HepG2 (cell line): ENCODE results near the gene STKLD1. TPM values are rescaled to one million over a fixed set of nuclear protein-coding genes. Genes with fewer than 3 reads are reported as not detected.

Experiments
- ARNTL ChIP-seq: sonication (generic); formaldehyde crosslinking; IDR thresholded peaks from 2 replicates; pipeline ENCODE4 v1.4.0; 2020; ENCODE audit warnings: mild to moderate bottlenecking, missing genetic modification reagents
- EEA1 ChIP-seq: sonication (generic); formaldehyde crosslinking; IDR thresholded peaks from 2 replicates; pipeline ENCODE4 v1.5.1; 2020; ENCODE audit warnings: mild to moderate bottlenecking, missing genetic modification reagents, borderline replicate concordance
- FOXA1 ChIP-seq, 2 experiments: fragments of 450-650 bp in 1 of 2; sonication (generic) in 1 of 2; formaldehyde crosslinking in 1 of 2; IDR thresholded peaks; 2 replicates each; pipeline versions ENCODE4 v1.4.0 to v1.6.1; 2016 to 2020; ENCODE audit warnings: missing genetic modification reagents in 1 of 2
- HNRNPL ChIP-seq: fragments of 200-400 bp; formaldehyde crosslinking; IDR thresholded peaks from 2 replicates; pipeline ENCODE4 v1.6.1; 2017; ENCODE audit warnings: mild to moderate bottlenecking, low read depth, low read length
- IKZF4 ChIP-seq: sonication (generic); formaldehyde crosslinking; IDR thresholded peaks from 2 replicates; pipeline ENCODE4 v1.5.1; 2020; ENCODE audit warnings: borderline replicate concordance, mild to moderate bottlenecking, low read depth, missing genetic modification reagents; ENCODE audit errors: not compliant biosample characterization
- KDM3A ChIP-seq: IDR thresholded peaks from 2 replicates; pipeline ENCODE4 v1.6.1; 2018; ENCODE audit warnings: low read depth, missing compliant biosample characterization
- NONO ChIP-seq, 2 experiments: fragments of 450-650 bp in 1 of 2; sonication (generic) in 1 of 2; formaldehyde crosslinking in 1 of 2; IDR thresholded peaks in 1 of 2; conservative IDR thresholded peaks in 1 of 2; 2 replicates each; pipeline versions ENCODE4 v1.6.1 to v1.8.0; 2017 to 2022; ENCODE audit warnings: mild to moderate bottlenecking in 1 of 2, missing genetic modification reagents in 1 of 2, moderate library complexity in 1 of 2
- PHF21A ChIP-seq: sonication (generic); formaldehyde crosslinking; IDR thresholded peaks from 2 replicates; pipeline ENCODE4 v1.5.0; 2020; ENCODE audit warnings: mild to moderate bottlenecking, missing genetic modification reagents
- SAP130 ChIP-seq: IDR thresholded peaks from 2 replicates; pipeline ENCODE4 v1.6.1; 2016; ENCODE audit warnings: low read depth
- TBL1XR1 ChIP-seq: fragments of 150-350 bp; IDR thresholded peaks from 2 replicates; pipeline ENCODE4 v1.6.1; 2014; ENCODE audit warnings: borderline replicate concordance, low read length; ENCODE audit not compliant: partially characterized antibody
- ZBTB38 ChIP-seq: sonication (generic); formaldehyde crosslinking; IDR thresholded peaks from 2 replicates; pipeline ENCODE4 v1.5.1; 2020; ENCODE audit warnings: mild to moderate bottlenecking, missing genetic modification reagents
- ZNF17 ChIP-seq: sonication (generic); formaldehyde crosslinking; IDR thresholded peaks from 2 replicates; pipeline ENCODE4 v1.5.0; 2020; ENCODE audit warnings: mild to moderate bottlenecking, missing genetic modification reagents
- ZNF318 ChIP-seq: sonication (generic); formaldehyde crosslinking; IDR thresholded peaks from 2 replicates; pipeline ENCODE4 v1.4.0; 2020; ENCODE audit warnings: mild to moderate bottlenecking, missing genetic modification reagents
- ZNF772 ChIP-seq: sonication (generic); formaldehyde crosslinking; IDR thresholded peaks from 2 replicates; pipeline ENCODE4 v1.5.0; 2020; ENCODE audit warnings: mild to moderate bottlenecking, missing genetic modification reagents
- polyA plus RNA-seq, 8 experiments: library from polyadenylated mRNA; depleted of rRNA in 3 of 8; stranded (reverse) in 7 of 8; unstranded in 1 of 8; fragments of >200 nt; fragmentation: Illumina TruSeq in 4 of 8; extraction: Trizol in 4 of 8; gene quantifications; 2 replicates each; pipeline versions ENCODE4 v1.2.1 to v1.2.3, GENCODE V29; 2011 to 2016; ENCODE audit warnings: low read depth in 4 of 8, missing spikeins in 1 of 8, mixed read lengths in 1 of 8; ENCODE audit not compliant: insufficient read depth in 1 of 8
- total RNA-seq, 5 experiments: library from RNA; depleted of rRNA; stranded (reverse); fragments of >200 nt; fragmentation: Illumina TruSeq; extraction: Trizol; gene quantifications; 2 replicates each; pipeline ENCODE4 v1.2.3, GENCODE V29; 2016; ENCODE audit warnings: low read depth in 1 of 5
- TF ChIP-seq, protein P1 (sequence below): sonication (generic); formaldehyde crosslinking; IDR thresholded peaks from 2 replicates; pipeline ENCODE4 v1.4.0; 2020; ENCODE audit warnings: mild to moderate bottlenecking, low read depth, missing genetic modification reagents

STKLD1 gene
- total and polyA plus RNA-seq, 2 of the 13 experiments (the other 11 are each of a cell fraction or from before 2014, with no cell fraction given), result 1.5 to 2.2 TPM

GRCh38 chr9:133421615-133422542 lies 45.7 kb downstream of the STKLD1 start, which contains the start of gene ADAMTS13 (continued):
- TF ChIP-seq ZNF318 (CRISPR knock-in tag) (0 out of 2 replicates have a peak, but pooled peaks have one; percentile 27), IKZF4 (CRISPR knock-in tag) (no peak), SAP130 (peak; percentile 14), PHF21A (CRISPR knock-in tag) (peak; percentile 34; the same call in 1 of the 2 replicates), FOXA1 (IDR thresholded peaks at IDR 0.05) (no peak), FOXA1 (CRISPR knock-in tag; IDR thresholded peaks at IDR 0.05) (peak; percentile 78), ZNF772 (CRISPR knock-in tag) (0 out of 2 replicates have a peak, but pooled peaks have one; percentile 46), HNRNPL (no peak), ZNF17 (CRISPR knock-in tag) (no peak), TBL1XR1 (no peak), NONO (IDR thresholded peaks at IDR 0.05) (no peak), NONO (CRISPR knock-in tag; conservative IDR thresholded peaks at IDR 0.05) (0 out of 2 replicates have a peak, but pooled peaks have one; percentile 60), ARNTL (CRISPR knock-in tag) (no peak), KDM3A (no peak), EEA1 (no peak), ZBTB38 (CRISPR knock-in tag) (0 out of 2 replicates have a peak, but pooled peaks have one; percentile 4)
- TF ChIP-seq, protein P1, sequence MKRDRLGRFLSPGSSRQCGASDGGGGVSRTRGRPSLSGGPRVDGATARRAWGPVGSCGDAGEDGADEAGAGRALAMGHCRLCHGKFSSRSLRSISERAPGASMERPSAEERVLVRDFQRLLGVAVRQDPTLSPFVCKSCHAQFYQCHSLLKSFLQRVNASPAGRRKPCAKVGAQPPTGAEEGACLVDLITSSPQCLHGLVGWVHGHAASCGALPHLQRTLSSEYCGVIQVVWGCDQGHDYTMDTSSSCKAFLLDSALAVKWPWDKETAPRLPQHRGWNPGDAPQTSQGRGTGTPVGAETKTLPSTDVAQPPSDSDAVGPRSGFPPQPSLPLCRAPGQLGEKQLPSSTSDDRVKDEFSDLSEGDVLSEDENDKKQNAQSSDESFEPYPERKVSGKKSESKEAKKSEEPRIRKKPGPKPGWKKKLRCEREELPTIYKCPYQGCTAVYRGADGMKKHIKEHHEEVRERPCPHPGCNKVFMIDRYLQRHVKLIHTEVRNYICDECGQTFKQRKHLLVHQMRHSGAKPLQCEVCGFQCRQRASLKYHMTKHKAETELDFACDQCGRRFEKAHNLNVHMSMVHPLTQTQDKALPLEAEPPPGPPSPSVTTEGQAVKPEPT, result 0 out of 2 replicates have a peak, but pooled peaks have one; percentile 47
